Fibroblast of lung (primary cell): ENCODE data around the gene PLA2G4B. TPM values are rescaled to one million over a fixed set of nuclear protein-coding genes. Genes with fewer than 3 reads are reported as not detected.

Experiments used
- DNase-seq, 2 donors: peaks; one replicate each; pipeline versions ENCODE4 v3.0.0 to v3.0.0-alpha.2; 2010; ENCODE audit warnings: low read depth in 2 of 2
- H2AFZ ChIP-seq: 2 replicates; pipeline ENCODE4 v1.5.1; 2012; ENCODE audit warnings: low read length, control low read depth, inconsistent platforms
- H3K27ac ChIP-seq: 2 replicates; pipeline ENCODE4 v1.5.1; 2011; ENCODE audit warnings: low read length, control low read depth; ENCODE audit not compliant: insufficient read depth
- H3K27me3 ChIP-seq: 2 replicates; pipeline ENCODE4 v1.5.1; 2011; ENCODE audit warnings: mild to moderate bottlenecking, low read length; ENCODE audit not compliant: control insufficient read depth, insufficient read depth
- H3K36me3 ChIP-seq: 2 replicates; pipeline ENCODE4 v1.5.1; 2011; ENCODE audit warnings: low read length; ENCODE audit not compliant: control insufficient read depth, insufficient read depth
- H3K4me1 ChIP-seq: 2 replicates; pipeline ENCODE4 v1.5.1; 2011; ENCODE audit warnings: low read length; ENCODE audit not compliant: control insufficient read depth, insufficient read depth; ENCODE audit errors: extremely low read depth
- H3K4me2 ChIP-seq: 2 replicates; pipeline ENCODE4 v1.5.1; 2011; ENCODE audit warnings: low read length, control low read depth; ENCODE audit not compliant: insufficient read depth; ENCODE audit errors: extremely low read depth
- H3K4me3 ChIP-seq, 4 experiments: fragments of 200-600 bp in 1 of 4; sonication (generic) in 1 of 4; replicated peaks in 1 of 4; 2 replicates each; pipeline ENCODE4 v1.5.1; 2011 to 2016; ENCODE audit warnings: low read length in 4 of 4, low read depth in 3 of 4, mild to moderate bottlenecking in 3 of 4, control low read depth in 2 of 4, inconsistent platforms in 1 of 4, mixed read lengths in 1 of 4; ENCODE audit not compliant: insufficient read depth in 1 of 4; ENCODE audit errors: control extremely low read depth in 1 of 4
- H3K79me2 ChIP-seq: 2 replicates; pipeline ENCODE4 v1.5.1; 2012; ENCODE audit warnings: mild to moderate bottlenecking, low read length, inconsistent platforms; ENCODE audit not compliant: control insufficient read depth, insufficient read depth
- H3K9ac ChIP-seq: 2 replicates; pipeline ENCODE4 v1.5.1; 2011; ENCODE audit warnings: mild to moderate bottlenecking, low read length, control low read depth; ENCODE audit not compliant: insufficient read depth
- H3K9me3 ChIP-seq: 2 replicates; pipeline ENCODE4 v1.5.1; 2012; ENCODE audit warnings: low read depth, low read length; ENCODE audit not compliant: control insufficient read depth, insufficient read depth
- H4K20me1 ChIP-seq: 2 replicates; pipeline ENCODE4 v1.5.1; 2011; ENCODE audit warnings: low read length; ENCODE audit not compliant: control insufficient read depth, insufficient read depth; ENCODE audit errors: extremely low read depth
- CTCF ChIP-seq, 2 donors: IDR thresholded peaks in 1 of 2; conservative IDR thresholded peaks in 1 of 2; 1 replicate in 1 of 2; 2 replicates in 1 of 2; pipeline ENCODE4 v1.5.1; 2011 to 2012; ENCODE audit warnings: low read length in 2 of 2, control low read depth in 1 of 2, inconsistent platforms in 1 of 2, low read depth in 1 of 2, mild to moderate bottlenecking in 1 of 2
- EZH2 ChIP-seq: IDR thresholded peaks from 2 replicates; pipeline ENCODE4 v1.5.1; 2012; ENCODE audit warnings: low read length, control low read depth, mild to moderate bottlenecking; ENCODE audit errors: missing control alignments
- polyA plus RNA-seq, 2 donors: library from polyadenylated mRNA; depleted of rRNA in 1 of 2; stranded (reverse) in 1 of 2; unstranded in 1 of 2; fragments of >200 nt; gene quantifications; 2 replicates each; pipeline ENCODE4 v1.2.1, GENCODE V29; 2011 to 2012; ENCODE audit warnings: missing spikeins in 1 of 2
- total RNA-seq: library from RNA; depleted of rRNA; stranded (reverse); fragments of >200 nt; gene quantifications from 2 replicates; pipeline ENCODE4 v1.2.1, GENCODE V29; 2014

The PLA2G4B gene
- total and polyA plus RNA-seq, 2 donors (not counting 1 experiment from before 2014, with no cell fraction given) = 0.99 to 1.2 TPM

GRCh38 chr15:41806291-41807181, 32.1 kb upstream of the PLA2G4B start:
- Histone ChIP-seq H3K9ac (no peak overlapping the region), H4K20me1 (no peaks in the 10 kb centered on the region), H3K27ac (no peak overlapping the region), H3K4me2 (no peak overlapping the region), H3K4me1 (peaks cover 10% of the 10 kb centered on the region), H3K79me2 (no peaks in the 10 kb centered on the region), H3K9me3 (no peaks in the 10 kb centered on the region), H3K27me3 (no peaks in the 10 kb centered on the region), H2AFZ (no peak overlapping the region), H3K4me3 (no peak overlapping the region), H3K36me3 (peaks cover 2% of the 10 kb centered on the region)
- no peak for DNase-seq
- TF ChIP-seq CTCF (conservative IDR thresholded peaks at IDR 0.05 in 1 of 2, IDR thresholded peaks at IDR 0.05 in 1 of 2; ENCODE audit: low read depth in 1 of 2, low read length in 2 of 2) (no peak), EZH2 (no peak)

DNA sequence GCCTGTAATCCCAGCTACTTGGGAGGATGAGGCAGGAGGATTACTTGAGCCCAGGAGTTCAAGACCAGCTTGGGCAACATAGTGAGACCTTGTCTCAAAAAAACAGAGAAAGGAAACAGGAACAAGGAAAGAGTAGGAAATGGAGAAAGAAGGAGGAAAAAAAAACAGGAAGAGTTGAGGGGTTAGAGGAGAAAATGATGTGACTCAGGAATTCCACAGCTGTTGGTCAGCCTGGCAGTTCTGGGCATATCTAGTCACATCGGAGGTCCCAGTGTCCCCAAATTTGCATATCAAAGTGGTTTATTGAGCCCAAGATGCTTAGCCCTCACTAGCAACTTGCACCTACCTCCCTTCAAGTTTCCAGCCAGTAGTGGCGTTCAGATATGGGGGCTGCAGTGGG, 29.5 kb upstream of the PLA2G4B start:
- no peak overlapping the region for H3K9ac ChIP-seq
- DNase-seq = no peak
- H3K9me3 ChIP-seq = no peaks in the 10 kb centered on the region
- no peak overlapping the region for H2AFZ ChIP-seq
- H4K20me1 ChIP-seq = no peaks in the 10 kb centered on the region
- TF ChIP-seq CTCF (conservative IDR thresholded peaks at IDR 0.05 in 1 of 2, IDR thresholded peaks at IDR 0.05 in 1 of 2; ENCODE audit: low read depth in 1 of 2, low read length in 2 of 2) = no peak
- H3K4me3 ChIP-seq = no peak overlapping the region
- peaks cover 8% of the 10 kb centered on the region for H3K4me1 ChIP-seq
- H3K36me3 ChIP-seq = peaks cover 5% of the 10 kb centered on the region
- H3K27me3 ChIP-seq = no peaks in the 10 kb centered on the region
- no peak overlapping the region for H3K4me2 ChIP-seq
- H3K79me2 ChIP-seq = no peaks in the 10 kb centered on the region
- no peak overlapping the region for H3K27ac ChIP-seq

DNA sequence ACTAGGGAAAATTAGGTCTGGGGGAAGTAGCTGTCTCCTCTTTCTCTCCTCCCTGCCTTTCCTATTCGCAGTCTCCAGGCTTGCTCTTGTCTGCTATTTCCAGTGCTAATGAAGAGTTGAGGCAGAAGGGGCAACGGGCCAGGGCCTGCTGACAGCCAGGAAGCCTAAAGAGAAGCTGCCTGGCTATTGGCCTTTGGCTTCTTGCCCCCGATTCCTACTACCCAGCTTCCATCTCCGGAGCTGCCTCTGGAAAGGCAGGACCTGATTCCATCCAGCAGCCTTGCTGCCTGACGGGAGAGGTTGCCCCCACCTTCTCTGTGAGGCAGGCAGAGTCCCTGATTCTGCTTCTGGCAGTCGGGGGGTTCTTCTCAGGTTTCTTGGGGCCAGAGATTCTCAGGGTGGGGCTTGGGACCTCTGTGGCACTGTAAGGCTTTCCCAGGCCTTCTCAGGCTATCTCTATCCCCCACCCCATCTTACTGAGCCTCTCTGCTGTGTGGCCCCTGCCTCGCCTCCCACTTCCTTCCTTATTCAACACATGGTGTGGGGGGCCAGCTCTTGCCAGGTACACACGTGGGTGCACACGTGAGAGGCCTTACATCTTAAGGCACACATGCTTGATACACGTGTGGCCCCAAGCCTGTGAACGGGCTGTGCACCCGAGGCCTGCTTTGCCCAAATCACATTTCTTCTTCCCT, 29.0 kb upstream of the PLA2G4B start:
- H3K27me3 ChIP-seq = no peaks in the 10 kb centered on the region
- H2AFZ ChIP-seq = no peak overlapping the region
- no peak overlapping the region for H3K4me2 ChIP-seq
- H3K9me3 ChIP-seq = no peaks in the 10 kb centered on the region
- H3K79me2 ChIP-seq = no peaks in the 10 kb centered on the region
- H3K36me3 ChIP-seq = peaks cover 5% of the 10 kb centered on the region
- no peak overlapping the region for H3K9ac ChIP-seq
- peaks cover 8% of the 10 kb centered on the region for H3K4me1 ChIP-seq
- no peak overlapping the region for H3K27ac ChIP-seq
- no peaks in the 10 kb centered on the region for H4K20me1 ChIP-seq
- no peak for DNase-seq
- no peak overlapping the region for H3K4me3 ChIP-seq
- no peak for TF ChIP-seq CTCF (conservative IDR thresholded peaks at IDR 0.05 in 1 of 2, IDR thresholded peaks at IDR 0.05 in 1 of 2; ENCODE audit: low read depth in 1 of 2, low read length in 2 of 2)
- no peak for TF ChIP-seq EZH2
